Vagina (tissue), 2 donors: Measurements from ENCODE around the gene VWDE.

Source experiments
- POLR2A ChIP-seq, 2 donors: fragments of 450-650 bp; IDR thresholded peaks; one replicate each; pipeline ENCODE4 v1.6.1; 2017; ENCODE audit warnings: antibody characterized with exemption in 2 of 2, mild to moderate bottlenecking in 2 of 2, moderate library complexity in 2 of 2
- POLR2AphosphoS5 ChIP-seq, 2 donors: sonication (generic); formaldehyde crosslinking; IDR thresholded peaks; one replicate each; pipeline ENCODE4 v1.9.0; 2017; ENCODE audit warnings: antibody characterized with exemption in 2 of 2, mild to moderate bottlenecking in 2 of 2, low read depth in 1 of 2; ENCODE audit not compliant: insufficient read depth in 1 of 2

DNA sequence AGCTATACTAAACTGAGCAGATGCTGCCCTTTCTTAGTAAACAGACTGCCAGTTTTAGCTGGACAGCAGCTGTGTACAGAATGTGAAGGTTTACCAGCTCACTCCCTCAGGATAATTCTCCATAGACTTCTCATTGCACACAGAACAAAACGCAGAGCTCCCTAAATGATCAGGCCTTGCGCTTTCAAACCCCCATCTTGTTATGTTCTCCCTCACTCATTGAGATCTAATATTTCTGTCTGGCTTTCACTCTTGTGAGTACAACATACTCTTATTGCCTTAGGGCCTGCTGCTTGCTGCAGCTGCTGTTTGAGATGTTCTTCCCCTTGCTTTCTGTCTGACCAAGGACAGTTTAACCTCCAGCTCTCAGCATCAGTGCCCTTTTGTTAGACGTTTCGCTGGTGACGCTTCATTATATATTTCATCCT lies 17.3 kb downstream of the VWDE start:
- no peak for TF ChIP-seq POLR2A (IDR thresholded peaks at IDR 0.05)
- TF ChIP-seq POLR2AphosphoS5 (IDR thresholded peaks at IDR 0.05; ENCODE audit: insufficient read depth in 1 of 2, low read depth in 1 of 2) = no peak
